Type B pancreatic cell (in vitro differentiated cells): Measurements from ENCODE around the gene MAD1L1. TPM values are rescaled to one million over a fixed set of nuclear protein-coding genes. Genes with fewer than 3 reads are reported as not detected.

ENCODE experiments used
- DNase-seq: peaks from one replicate; pipeline ENCODE4 v3.0.0; 2021; ENCODE audit warnings: mixed read lengths; ENCODE audit not compliant: unreplicated experiment; ENCODE audit errors: extremely low spot score
- H3K27ac Mint-ChIP-seq: 2 replicates; pipeline ENCODE4 v1.8.0; 2021; ENCODE audit warnings: mild to moderate bottlenecking, mixed read lengths
- H3K27me3 Mint-ChIP-seq: 2 replicates; pipeline ENCODE4 v1.8.0; 2021; ENCODE audit warnings: mixed read lengths
- H3K36me3 Mint-ChIP-seq: 2 replicates; pipeline ENCODE4 v1.8.0; 2021; ENCODE audit warnings: mixed read lengths
- H3K4me1 Mint-ChIP-seq: one replicate; pipeline ENCODE4 v1.8.0; 2021; ENCODE audit warnings: mixed read lengths; ENCODE audit not compliant: unreplicated experiment
- H3K4me3 Mint-ChIP-seq: 2 replicates; pipeline ENCODE4 v1.8.0; 2021; ENCODE audit warnings: mild to moderate bottlenecking, mixed read lengths
- H3K9me3 Mint-ChIP-seq: 2 replicates; pipeline ENCODE4 v1.8.0; 2021; ENCODE audit warnings: mixed read lengths
- total RNA-seq: library from RNA; stranded (reverse); gene quantifications from 2 replicates; pipeline ENCODE4 v1.2.1, GENCODE V29; 2021; ENCODE audit warnings: low replicate concordance
- TF ChIP-seq, protein P1 (sequence below): fragments of 200-600 bp; sonication (generic); conservative IDR thresholded peaks from 2 replicates; pipeline ENCODE4 v1.5.0; 2021; ENCODE audit warnings: antibody characterized with exemption, mild to moderate bottlenecking

MAD1L1 gene
- total RNA-seq, 1 donor from 2014 or later, result 40.7 TPM

DNA sequence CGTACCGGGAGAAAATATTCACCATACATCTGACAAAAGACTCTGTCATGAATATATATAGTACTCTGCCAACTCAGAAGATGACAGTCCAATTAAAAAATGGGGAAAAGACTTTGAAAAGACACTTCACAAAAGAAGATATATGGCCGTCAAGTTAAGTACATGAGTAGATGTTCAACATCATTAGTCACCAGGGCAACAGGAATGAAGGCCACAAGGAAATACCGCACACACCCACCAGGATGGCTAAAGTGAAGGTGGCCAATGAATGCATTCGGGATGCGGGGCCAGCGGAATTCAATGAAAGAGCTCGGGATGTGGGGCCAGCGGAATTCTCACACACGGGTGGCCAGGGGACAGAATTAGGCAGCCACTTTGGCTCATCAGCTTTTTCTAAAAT lies 42.2 kb downstream of the MAD1L1 start:
- peak overlapping the region; percentile 48 for H3K4me3 Mint-ChIP-seq
- H3K9me3 Mint-ChIP-seq, result no peaks in the 10 kb centered on the region
- peaks cover 36% of the 10 kb centered on the region for H3K36me3 Mint-ChIP-seq
- TF ChIP-seq, protein P1, sequence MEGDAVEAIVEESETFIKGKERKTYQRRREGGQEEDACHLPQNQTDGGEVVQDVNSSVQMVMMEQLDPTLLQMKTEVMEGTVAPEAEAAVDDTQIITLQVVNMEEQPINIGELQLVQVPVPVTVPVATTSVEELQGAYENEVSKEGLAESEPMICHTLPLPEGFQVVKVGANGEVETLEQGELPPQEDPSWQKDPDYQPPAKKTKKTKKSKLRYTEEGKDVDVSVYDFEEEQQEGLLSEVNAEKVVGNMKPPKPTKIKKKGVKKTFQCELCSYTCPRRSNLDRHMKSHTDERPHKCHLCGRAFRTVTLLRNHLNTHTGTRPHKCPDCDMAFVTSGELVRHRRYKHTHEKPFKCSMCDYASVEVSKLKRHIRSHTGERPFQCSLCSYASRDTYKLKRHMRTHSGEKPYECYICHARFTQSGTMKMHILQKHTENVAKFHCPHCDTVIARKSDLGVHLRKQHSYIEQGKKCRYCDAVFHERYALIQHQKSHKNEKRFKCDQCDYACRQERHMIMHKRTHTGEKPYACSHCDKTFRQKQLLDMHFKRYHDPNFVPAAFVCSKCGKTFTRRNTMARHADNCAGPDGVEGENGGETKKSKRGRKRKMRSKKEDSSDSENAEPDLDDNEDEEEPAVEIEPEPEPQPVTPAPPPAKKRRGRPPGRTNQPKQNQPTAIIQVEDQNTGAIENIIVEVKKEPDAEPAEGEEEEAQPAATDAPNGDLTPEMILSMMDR, result no peak
- DNase-seq, result no peak
- H3K27ac Mint-ChIP-seq, result peak overlapping the region; percentile 86
- H3K4me1 Mint-ChIP-seq, result peaks cover 26% of the 10 kb centered on the region
- no peaks in the 10 kb centered on the region for H3K27me3 Mint-ChIP-seq

DNA sequence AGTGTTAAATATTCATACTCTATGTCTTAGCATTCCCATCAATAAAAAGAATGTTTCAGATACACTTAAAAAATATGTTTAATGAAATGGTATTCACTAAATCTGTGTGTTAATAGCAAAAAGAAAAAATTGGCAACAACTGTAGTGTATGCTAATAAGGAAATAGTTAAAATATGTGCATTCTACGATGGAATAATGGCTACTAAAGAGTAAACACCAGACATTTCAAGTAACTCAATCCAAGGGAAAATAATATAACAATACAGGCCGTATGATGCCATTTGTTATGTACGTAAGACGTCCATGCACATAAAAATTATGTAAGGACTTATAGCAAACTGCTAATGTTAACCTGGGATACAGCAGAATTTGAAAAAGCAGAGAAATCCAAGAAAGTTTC lies 46.6 kb downstream of the MAD1L1 start:
- Mint-ChIP-seq H3K4me1 (peaks cover 20% of the 10 kb centered on the region), H3K9me3 (no peaks in the 10 kb centered on the region), H3K27ac (no peak overlapping the region), H3K4me3 (no peak overlapping the region), H3K27me3 (no peaks in the 10 kb centered on the region), H3K36me3 (peaks cover 40% of the 10 kb centered on the region)
- DNase-seq, result no peak
- TF ChIP-seq, protein P1, result no peak

DNA sequence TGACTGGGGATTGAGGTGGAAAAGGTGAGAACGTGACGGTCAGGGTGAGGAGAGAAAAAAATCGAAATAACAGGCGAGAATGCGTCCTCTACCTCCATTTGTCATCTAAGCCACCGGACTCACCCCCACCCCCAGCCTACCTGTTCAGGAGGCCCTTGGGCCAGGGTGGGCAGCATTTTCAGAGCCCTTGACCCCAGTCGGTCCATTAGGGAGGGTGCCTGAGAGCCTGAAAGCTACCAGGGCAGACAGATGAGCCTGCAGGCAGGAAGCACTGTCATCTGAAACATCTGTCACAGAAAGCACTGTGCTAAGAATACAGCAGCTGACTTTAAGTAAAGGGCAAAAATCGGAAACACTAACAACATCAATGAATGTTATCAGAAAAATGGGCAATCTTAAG lies 47.0 kb downstream of the MAD1L1 start:
- Mint-ChIP-seq H3K36me3 (peaks cover 39% of the 10 kb centered on the region), H3K27ac (peak overlapping the region; percentile 9), H3K4me1 (peaks cover 16% of the 10 kb centered on the region), H3K27me3 (no peaks in the 10 kb centered on the region), H3K4me3 (no peak overlapping the region), H3K9me3 (no peaks in the 10 kb centered on the region)
- no peak for DNase-seq
- TF ChIP-seq, protein P1, result no peak

DNA sequence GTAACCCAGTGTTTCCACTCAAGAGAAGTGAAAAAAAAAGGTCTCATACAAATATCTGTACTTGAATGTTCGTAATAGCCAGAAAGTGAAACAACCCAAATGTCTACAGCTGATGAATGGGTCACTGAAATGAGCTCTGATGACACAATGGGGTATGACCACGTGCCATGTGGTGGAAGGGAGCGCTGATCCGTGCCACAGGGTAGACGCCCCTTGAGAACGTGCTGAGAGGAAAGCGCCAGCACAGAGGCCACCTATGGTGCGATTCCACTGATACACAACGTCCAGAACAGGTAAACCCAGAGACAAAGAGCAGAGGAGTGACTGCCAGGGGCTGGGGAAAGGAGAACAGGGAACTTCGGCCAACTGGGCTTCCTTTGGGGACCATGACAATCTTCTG lies 50.3 kb downstream of the MAD1L1 start:
- H3K4me3 Mint-ChIP-seq, result no peak overlapping the region
- no peaks in the 10 kb centered on the region for H3K27me3 Mint-ChIP-seq
- DNase-seq, result no peak
- TF ChIP-seq, protein P1, result no peak
- H3K9me3 Mint-ChIP-seq, result no peaks in the 10 kb centered on the region
- H3K36me3 Mint-ChIP-seq, result peaks cover 19% of the 10 kb centered on the region
- no peak overlapping the region for H3K27ac Mint-ChIP-seq
- H3K4me1 Mint-ChIP-seq, result peaks cover 8% of the 10 kb centered on the region

DNA sequence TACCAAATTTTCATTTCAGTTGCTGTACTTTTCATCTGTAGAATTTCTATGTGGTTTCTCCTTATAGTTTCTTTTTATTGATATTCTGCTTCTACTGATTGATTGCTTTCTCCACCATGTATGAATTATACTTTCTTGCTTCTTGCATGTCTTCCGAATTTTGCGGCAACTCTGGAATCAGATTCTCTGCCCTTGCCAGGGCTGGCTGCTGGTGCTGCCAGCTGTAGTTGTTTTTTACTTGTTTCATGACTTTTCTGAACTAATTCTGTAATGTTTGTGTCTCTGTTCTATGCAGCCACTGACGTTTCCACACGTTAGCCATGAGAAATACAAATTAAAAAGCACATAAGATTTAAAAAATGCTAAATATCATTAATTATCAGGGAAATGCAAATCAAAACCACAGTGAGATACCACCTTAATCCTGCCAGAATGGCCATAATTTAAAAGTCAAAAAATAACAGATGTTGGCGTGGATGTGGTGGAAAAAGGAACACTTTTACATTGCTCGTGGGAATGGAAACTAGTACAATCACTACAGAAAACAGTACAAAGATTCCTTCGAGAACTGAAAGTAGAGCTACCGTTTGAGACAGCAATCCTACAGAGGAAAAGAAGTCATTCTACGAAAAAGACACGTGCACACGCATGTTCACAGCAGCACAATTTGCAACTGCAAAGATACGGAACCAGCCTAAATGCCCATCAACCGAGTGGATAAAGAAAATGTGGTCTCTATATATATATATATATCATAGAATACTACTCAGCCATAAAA lies 51.5 kb downstream of the MAD1L1 start:
- Mint-ChIP-seq H3K4me3 (no peak overlapping the region), H3K9me3 (no peaks in the 10 kb centered on the region), H3K4me1 (peaks cover 8% of the 10 kb centered on the region), H3K27me3 (no peaks in the 10 kb centered on the region), H3K36me3 (peaks cover 17% of the 10 kb centered on the region), H3K27ac (no peak overlapping the region)
- DNase-seq, result no peak
- TF ChIP-seq, protein P1, result no peak
